NCI-H82 treated with DMSO at 0.1 percent for 48 hours (cell line): ENCODE measurements around the gene LRRC14B.
"Not testable (repeated sequence)": the region's sequence is repeated elsewhere in the genome, so short reads cannot be mapped to it uniquely, and the experiment has no call there.

Experiments
- DNase-seq: peaks from one replicate; lab custom pipeline; 2025; ENCODE audit not compliant: unreplicated experiment; lab: John Stamatoyannopoulos, UW

The LRRC14B gene

GRCh38 chr5:159448-160172 is 31.7 kb upstream of the LRRC14B start:
- DNase-seq: no peak

- no peak for DNase-seq
Measured at GRCh38 chr5:160173-160510, 31.2 kb upstream of the LRRC14B start.

GRCh38 chr5:160921-161802 is 30.1 kb upstream of the LRRC14B start:
- no peak for DNase-seq

- no peak for DNase-seq
Measured at GRCh38 chr5:161803-162110, 29.5 kb upstream of the LRRC14B start.

GRCh38 chr5:162190-162564 is 29.1 kb upstream of the LRRC14B start:
- DNase-seq: no peak

GRCh38 chr5:162565-163337 is 28.5 kb upstream of the LRRC14B start:
- no peak for DNase-seq

GRCh38 chr5:163338-163620 is 28.0 kb upstream of the LRRC14B start:
- no peak for DNase-seq

- no peak for DNase-seq
Measured at GRCh38 chr5:163841-164240, 27.5 kb upstream of the LRRC14B start.

GRCh38 chr5:164244-164643 is 27.1 kb upstream of the LRRC14B start:
- DNase-seq: no peak

GRCh38 chr5:164783-165182 is 26.5 kb upstream of the LRRC14B start:
- not testable (repeated sequence) for DNase-seq

GRCh38 chr5:166441-167372 is 24.6 kb upstream of the LRRC14B start:
- no peak for DNase-seq

- no peak for DNase-seq
Measured at GRCh38 chr5:167511-167910, 23.8 kb upstream of the LRRC14B start.

GRCh38 chr5:167982-168660 is 23.2 kb upstream of the LRRC14B start:
- DNase-seq: no peak

GRCh38 chr5:169071-169727 is 22.1 kb upstream of the LRRC14B start:
- DNase-seq: no peak

GRCh38 chr5:169728-170094 is 21.6 kb upstream of the LRRC14B start:
- no peak for DNase-seq

- DNase-seq: no peak
Measured at GRCh38 chr5:170971-171800, 20.1 kb upstream of the LRRC14B start.

GRCh38 chr5:171801-172331 is 19.4 kb upstream of the LRRC14B start:
- no peak for DNase-seq

GRCh38 chr5:172421-172820 is 18.9 kb upstream of the LRRC14B start:
- no peak for DNase-seq

- no peak for DNase-seq
Measured at GRCh38 chr5:172841-173251, 18.4 kb upstream of the LRRC14B start.
